ENCODE results near the gene HLA-DQA1.
"Not testable (repeated sequence)": the region's sequence is repeated elsewhere in the genome, so short reads cannot be mapped to it uniquely, and the experiment has no call there.

The HLA-DQA1 gene

DNA sequence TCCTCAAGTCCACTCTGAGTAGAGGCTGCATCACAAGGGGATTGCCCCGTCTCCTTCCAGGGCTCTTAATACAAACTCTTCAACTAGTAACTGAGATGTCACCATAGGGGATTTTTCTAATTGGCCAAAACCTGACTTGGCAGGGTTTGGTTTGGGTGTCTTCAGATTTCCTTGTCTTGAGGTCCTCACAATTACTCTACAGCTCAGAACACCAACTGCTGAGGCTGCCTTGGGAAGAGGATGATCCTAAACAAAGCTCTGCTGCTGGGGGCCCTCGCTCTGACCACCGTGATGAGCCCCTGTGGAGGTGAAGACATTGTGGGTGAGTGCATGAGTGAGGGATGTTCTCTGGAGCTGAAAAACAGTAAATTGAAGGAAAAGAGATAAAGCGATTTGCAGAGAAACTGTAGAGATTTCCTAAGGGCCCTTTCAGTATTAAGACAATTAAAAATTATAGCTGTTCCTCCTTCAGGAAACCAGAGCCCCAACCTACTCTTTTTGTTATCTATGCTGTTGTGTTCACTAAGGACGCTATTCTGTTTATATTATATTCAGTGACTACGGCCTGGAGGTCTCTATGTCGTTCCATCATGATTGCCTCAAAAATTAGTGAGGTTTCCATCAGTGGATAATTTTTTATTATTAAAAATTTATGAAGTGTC is at the start of gene HLA-DQA1:
HLA-DQA1 (plus strand) TSS at position 188 of the 662 bp plus-strand sequence; CDS start at position 241, 53 bp downstream.
- peak in 1 of 2 experiments; percentile 9 for DNase-seq

DNA sequence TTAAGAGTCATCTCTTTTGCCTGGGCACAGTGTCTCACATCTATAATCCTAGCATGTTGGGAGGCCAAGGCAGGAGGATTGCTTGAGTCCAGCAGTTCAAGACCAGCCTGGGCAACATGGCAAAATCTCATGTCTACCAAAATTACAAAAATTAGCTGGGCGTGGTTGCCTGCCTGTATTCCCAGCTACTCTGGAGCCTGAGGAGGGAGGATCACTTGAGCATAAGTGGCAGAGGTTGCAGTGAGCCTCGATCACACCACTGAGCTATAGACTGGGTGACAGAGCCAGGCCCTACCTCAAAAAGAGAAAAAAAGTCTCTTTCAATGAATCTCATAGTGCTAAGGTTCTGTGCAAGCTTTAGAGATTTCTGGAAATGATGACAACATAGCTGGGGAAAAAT is 49.0 kb upstream of the HLA-DQA1 start:
- DNase-seq: no peak

DNA sequence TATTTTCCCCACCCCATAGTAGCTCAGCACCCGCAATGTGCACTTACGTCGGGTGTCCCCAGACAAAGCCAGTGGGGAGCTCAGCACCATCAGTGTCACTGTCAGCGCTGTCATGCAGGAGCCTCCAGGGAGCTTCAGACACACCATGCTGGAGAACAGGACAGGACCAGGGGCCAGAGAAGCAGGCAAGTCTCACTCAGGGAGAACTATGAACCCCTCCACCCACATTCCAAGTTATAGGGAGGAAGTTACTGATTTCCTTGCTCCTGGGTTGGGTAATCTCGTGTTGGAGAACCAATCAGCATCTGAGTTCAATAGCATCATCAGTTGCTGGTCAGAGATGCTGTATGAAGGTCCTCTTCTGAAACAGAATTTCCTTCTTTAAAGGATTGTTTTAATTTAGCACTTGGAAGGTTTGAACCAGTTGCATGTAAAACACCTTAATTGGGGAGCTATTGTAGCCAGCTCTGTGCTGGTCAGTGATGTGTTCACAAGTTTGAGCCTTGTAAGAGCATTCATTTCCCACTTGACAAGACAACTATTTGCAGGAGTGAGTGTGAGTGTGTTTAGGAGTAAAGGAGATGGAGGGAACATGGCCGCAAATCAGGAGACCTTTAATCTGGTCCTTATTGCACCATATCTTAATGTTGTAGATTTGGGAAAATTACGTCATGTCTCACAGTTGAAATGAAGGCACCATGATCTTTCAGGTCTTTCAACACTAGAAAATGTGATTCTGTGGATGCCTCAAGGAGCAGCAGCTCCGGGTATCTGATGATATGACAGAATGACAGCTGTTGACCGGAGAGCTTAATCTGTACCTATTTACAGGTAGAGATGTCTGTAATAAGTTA is 47.4 kb upstream of the HLA-DQA1 start, which contains the start of gene HLA-DRB1:
HLA-DRB1 (minus strand) TSS at position 253 of the 854 bp plus-strand sequence; CDS start at position 147, 106 bp downstream.
- DNase-seq: no peak

DNA sequence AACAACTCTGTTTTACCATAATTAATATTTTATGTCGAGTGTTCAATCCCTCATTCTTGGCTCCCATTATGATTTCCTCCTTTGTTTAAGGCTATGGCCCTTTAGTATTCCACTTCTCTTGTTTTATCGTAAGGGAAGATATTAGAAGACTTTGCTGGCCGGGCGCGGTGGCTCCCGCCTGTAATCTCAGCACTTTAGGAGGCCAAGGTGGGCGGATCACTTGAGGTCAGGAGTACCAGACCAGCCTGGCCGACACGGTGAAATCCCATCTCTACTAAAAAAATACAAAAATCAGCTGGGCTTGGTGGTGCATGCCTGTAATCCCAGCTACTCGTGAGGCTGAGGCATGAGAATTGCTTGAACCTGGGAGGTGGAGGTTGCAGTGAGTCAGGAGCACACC is 46.5 kb upstream of the HLA-DQA1 start:
- DNase-seq: not testable (repeated sequence)

DNA sequence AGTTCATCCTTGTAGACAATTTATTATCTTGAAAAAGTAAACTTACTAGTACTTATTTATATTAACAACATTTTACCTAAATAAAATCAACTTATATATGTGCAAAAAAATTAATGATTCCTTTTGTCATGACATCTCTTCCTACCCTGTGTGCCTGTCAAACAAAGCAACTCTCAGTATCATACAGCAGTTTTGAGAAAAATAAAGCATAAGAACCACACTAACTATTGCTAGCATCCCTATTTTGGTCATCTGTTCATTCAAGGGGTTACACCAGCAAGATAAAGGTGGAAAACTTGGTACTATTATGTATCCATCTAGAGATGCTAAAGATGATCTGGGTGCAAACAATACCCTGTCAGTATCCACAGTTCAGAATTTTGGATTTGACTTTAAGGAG is 40.2 kb upstream of the HLA-DQA1 start:
- DNase-seq: no peak

DNA sequence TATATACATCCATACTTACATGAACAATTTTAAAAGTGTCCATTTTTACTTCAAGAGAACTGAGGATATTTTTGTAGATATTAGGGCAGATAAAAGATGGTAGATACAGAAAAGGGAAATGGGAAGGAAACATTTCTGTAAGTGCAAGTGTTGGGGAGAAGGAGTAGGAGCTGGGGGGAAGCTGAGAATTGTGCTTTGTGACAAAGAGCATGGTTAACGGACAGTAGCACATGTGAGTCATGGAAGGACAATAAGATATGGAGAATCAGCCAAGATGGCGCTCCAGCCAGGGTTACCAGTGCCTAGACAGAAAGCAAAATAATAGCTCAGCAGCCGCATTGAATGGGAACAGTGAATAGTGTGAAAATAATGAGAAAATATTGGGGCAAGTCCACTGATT is 34.8 kb upstream of the HLA-DQA1 start:
- no peak for DNase-seq

DNA sequence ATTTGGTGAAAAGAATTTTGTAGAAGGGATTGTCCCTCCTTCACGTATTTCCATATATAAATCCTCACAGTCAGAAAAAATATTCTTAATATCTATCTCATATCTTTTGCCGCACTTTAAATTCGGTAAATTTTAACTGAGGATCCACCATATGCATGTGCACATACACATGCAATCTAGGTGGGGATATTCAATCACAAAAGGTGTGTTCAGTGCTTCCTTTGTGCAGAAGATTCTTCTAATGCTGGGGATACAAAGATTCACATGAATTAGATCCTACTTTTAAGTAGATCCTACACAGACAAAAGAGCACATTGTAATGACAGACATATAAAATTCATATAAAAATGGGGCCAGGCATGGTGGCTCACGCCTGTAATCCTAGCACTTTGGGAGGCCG is 34.0 kb upstream of the HLA-DQA1 start:
- no peak for DNase-seq

DNA sequence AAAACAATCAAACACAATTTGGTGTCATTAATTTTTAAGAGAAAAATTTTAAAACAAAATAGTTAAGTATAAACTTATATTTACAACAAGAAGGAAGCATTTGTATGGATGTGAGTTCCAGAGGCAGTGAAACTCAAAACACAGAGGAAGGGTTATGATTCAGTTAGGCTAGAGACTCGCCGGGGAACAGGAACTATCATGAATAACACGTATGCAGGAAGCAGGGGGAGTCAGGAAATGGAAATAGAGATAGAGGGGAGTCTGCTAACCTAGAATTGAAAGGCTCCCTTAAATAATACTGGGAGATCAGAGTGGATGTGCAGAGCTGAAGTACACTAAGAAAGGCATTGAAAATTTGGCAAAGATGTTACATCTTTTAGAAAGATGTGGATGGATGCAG is 33.3 kb upstream of the HLA-DQA1 start:
- DNase-seq: no peak

DNA sequence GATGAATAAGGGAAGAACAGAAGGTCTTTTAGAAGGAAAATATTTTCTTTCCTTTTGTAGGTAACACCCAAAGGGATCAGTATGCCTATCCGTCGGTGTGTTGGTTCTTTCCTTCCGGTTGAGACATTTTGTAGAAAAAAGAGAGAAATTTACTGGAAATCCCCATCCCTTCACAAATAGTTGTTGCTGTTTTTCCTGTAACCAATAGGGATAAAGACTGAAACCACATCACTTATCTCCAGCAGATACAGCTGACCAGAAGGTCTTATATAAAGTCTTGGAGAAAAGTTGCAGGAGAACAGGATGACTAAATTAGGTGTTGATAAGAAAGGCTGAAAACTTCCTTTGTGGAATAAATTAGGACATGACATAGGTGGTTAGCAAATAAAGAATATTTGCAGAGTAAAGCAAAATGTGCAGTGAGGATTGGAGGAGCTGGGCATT is 32.8 kb upstream of the HLA-DQA1 start:
- peak in 1 of 2 experiments; percentile 24 for DNase-seq

DNA sequence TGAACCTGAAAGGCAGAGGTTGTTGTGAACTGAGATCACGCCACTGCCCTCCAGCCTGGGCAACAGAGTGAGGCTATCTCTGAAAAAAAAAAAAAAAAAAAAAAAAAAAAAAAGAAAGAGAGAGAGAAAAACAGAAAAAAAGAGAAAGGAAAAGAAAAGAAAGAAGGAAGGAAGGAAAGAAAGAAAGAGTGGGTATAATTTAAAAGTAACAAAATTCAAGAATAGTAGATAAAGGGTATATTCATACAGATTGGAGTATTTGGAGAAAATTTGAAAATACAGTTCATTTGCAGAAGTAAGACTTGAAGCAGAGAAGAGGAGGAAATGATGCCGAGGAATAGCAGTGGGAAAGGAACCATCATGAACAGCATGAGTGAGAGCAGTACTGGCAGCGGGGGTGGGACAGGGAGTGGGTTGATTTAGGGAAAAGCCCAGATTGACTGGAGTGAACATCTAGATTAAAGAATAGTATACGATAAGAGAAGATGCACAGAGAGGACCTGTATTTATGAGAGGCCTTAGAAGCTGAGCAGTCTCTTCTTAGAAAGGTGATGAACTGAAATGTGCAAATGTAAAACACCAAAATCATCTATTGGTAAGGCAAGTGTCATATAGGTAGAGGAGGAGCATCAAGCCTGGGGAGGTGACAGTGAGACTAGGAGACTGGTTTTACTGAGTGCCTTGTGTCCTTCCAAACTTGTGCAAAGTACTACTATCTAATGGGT is 29.8 kb upstream of the HLA-DQA1 start:
- DNase-seq: no peak

DNA sequence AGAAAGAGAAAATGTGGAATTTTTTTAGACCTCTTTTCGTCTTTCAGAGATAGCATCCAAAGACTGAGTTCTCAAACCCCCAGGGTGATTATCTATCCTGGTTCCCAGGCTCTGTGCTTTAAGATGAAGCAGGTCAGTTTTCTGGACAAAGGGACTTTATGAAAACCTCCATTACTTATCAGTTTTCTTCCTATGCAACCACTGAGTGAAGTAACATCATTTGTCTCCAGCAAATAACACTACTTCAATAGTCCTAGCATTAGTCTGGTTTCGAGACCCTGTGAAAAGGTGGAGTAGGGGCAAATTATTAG is 29.3 kb upstream of the HLA-DQA1 start:
- DNase-seq: no peak

DNA sequence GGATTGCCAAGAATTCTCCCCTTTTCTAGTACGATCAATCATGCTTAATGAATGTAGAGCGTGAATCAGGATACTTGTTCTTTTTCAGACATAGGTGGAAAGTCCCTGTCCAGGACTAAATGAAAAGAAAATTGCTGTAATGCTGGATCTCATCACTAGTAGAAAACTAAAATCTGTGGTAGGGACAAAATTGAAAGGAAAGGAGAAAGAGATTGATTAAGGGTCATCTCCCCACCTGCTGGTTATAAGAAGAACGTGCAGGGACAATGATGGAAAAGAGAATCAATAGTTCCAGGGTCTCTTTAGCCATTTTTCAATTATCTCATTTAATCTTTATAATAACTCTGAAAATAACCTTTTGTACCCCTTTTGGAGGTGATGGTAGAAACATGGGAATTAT is 28.8 kb upstream of the HLA-DQA1 start:
- DNase-seq: no peak

DNA sequence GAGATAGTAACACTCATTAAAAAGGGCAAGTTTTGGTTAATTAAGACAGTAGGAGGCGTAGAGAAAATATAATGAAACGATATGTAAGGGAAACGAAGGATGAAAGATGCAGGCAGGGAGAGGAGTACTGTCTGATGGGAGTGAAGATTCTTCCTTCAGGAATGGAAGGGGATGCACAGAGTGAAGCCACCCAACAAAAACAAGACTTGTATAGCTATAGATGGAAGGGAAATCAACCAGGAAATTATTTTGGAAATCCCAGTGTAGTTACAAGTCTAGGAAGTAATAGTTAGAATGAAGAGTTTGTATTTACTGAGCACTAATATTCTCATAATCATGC is 27.8 kb upstream of the HLA-DQA1 start:
- DNase-seq: no peak

DNA sequence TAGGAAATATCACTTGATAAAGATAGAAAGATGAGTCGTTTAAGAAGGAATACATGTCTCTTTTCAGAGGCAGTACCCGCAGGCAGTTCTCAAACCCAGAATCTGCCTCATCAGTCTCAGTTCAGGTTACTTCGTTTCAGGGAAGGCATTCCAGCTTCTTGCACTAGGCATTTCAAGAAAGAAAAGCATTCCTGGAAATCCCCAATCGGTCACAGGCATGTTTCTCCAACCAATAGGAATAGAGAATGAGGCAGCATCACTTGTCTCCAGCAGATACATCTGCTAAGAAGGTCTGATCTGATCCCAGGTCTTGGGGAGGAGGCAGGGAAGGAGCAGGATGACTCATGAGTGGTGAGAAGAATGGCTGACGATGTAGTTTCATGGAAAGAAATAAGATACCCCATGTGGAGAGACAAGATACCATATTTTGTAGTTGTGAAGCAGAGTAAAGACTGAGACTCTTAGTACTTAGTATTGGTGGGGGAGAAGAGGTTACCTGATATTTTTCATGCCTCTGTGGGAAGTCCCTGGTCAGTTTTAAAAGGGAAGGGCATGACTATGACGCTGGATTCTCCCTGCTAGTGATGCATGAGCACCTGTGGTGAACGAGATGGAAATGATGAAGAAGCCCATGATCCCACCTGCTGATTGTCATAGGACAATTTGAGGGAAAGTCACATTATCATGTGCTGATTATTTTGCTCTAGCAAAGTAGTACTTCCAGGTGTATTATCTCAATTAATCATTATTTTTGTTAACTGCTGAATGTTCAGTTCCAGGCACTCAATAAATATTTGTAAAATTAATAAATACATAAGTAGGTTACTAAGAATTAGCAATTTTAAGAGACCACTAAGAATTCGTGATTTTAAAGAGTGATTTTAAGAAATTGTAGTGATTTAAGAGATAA is 27.2 kb upstream of the HLA-DQA1 start:
- peak; percentile 85 to 94 for DNase-seq

DNA sequence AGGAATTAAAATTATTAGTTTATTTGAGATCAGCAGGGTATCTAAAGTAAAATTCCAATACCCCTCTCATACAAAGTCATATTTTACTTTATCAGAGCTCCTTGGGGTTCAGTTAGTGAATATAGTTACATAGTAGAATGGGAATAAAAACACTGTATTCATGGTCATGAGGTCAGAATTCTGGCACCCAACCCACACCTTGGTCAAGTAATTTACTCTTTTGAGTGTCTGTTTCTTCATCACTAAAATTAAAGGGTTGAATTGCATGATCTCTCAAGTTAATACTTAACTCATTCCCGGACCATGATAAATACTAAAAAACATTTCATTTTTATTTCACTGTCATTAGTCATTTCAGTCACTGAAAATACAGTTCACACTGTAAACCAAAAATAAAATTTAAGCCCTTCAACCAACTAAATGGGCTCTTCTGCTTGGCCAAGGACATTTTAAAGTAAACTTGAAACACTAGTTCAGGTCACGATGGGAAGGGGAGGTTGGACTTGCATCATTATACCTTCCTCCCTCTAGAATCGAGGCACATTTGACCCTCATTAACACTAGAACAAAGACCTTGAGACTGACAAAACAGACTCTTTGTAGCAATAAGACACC is 26.4 kb upstream of the HLA-DQA1 start:
- no peak for DNase-seq

DNA sequence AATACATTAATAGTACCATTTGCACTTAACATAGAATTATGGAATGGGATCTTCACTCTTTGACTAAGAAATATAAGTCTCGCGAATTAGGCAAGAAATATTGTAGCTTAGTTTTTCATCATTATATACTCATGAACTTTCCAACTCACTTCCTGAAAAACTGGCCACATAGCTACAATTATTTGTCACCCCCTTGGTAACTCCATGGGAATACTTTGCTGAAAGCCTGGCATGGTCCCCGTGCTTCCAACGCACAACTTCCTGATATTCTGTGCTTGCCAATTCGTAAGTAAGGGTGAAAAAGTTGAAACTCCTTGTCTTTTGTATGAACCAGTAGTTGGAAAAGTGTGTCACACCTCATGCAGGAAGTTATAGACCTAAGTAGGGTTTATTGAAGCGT is 23.7 kb upstream of the HLA-DQA1 start:
- no peak for DNase-seq

DNA sequence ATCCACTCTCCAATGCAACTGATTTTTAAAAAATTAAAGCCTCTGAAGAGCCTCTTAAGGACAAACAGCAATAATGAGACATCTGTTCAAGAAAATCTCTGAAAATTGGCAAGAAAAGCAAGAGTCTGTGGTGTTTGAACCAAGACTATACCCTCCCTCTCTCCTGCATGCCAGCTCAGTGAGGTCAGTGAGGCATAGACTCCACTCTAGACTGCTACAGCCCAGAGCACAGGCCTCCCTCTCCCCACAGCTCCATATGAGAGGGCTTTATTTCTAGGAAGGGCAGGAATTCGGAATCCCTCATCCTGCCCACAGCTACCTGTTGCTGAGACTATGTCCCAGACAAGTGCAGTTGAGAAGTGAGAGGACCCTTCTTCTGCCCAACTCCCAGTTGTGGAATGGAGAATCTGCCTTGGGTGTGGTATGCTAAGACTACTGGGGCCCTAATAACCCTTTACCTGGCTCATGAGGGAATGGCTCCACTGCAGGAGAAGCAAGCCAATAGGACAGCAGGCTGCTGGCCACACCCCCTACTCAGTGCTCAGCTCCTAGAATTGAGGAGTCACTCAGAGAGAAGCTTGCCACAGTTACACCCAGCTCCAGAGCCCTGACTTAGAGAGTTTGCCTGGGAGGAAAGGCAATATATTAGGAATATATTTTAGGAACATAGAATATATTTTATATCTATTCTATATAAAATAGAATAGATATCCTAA is 22.7 kb upstream of the HLA-DQA1 start:
- DNase-seq: no peak

DNA sequence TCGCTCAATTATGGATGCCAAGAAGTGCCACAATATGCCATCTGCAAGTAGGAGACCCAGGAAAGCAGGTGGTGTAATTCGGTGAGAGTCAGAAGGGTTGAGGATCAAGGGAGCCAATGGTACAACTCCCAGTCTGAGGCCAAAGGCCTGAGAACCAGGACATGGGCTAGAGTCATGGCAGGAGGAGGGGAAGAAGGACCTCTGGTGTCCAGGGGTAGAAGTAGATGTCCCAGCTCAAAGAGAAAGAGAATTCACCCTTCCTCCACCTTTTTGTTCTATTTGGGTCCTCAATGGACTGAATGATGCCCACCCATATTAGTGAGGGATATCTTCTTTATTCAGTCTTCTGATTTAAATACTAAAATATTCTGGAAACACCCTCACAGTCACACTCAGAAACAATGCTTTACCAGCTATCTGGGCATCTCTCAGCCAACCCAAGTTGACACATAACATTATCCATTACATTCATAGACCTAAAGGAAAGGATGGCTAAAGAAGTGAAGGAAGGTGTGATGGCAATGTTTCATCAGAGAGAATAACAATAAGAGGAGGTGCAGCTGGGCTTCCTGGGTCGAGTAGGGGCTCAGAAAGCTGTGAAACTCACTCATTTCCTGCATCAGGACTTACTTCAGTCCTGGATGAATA is 21.2 kb upstream of the HLA-DQA1 start:
- no peak for DNase-seq

DNA sequence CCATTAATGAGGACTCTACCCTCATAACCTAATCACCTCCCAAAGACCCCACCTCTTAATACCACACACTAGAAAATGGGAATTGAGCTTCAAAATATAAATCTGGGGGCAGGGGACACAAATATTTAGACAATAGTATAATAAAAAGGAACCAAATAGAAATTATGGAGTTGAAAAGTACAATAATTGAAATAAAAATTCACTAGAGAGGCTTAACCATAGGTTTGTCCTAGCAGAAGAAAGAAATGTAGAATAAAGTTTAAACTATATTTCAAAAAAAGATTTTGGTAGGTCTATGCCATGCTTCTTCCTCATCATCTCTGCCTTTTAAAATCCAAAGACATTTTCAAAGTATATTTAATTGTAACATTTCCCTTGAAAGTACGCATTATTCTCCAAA is 19.5 kb upstream of the HLA-DQA1 start:
- no peak for DNase-seq

DNA sequence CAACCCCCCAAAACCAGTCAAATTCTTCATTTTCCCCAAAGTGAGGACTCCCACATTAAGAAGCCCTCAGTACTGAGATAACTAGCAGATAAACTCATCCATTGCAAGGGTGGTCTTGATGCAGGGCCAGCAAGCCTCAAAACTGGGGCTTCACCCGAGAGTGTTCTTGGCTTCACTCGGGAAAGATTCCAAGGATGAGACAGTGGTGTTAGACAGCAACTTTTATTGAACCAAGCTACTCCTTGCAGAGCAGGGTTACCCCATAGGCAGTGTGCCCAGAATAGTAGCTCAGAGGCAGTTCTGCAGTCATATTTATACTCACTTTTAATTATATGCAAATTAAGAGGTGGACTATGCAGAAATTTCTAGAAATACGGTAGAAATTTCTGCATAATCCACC is 15.8 kb upstream of the HLA-DQA1 start:
- no peak for DNase-seq
